GM12891 (cell line): Measurements from ENCODE around the gene ADK.

Experiments
- PAX5 ChIP-seq: IDR thresholded peaks from 2 replicates; pipeline ENCODE4 v1.6.1; 2011; ENCODE audit warnings: low read length, moderate library complexity, mild to moderate bottlenecking; ENCODE audit not compliant: insufficient read depth, severe bottlenecking
- POLR2A ChIP-seq: IDR thresholded peaks from 2 replicates; pipeline ENCODE4 v1.6.1; 2011; ENCODE audit warnings: low read depth, low read length, control low read depth
- POLR2AphosphoS5 ChIP-seq: IDR thresholded peaks from 2 replicates; pipeline ENCODE4 v1.6.1; 2011; ENCODE audit warnings: low read depth, low read length, control low read depth
- POU2F2 ChIP-seq: IDR thresholded peaks from 2 replicates; pipeline ENCODE4 v1.6.1; 2011; ENCODE audit warnings: low read depth, mild to moderate bottlenecking, control low read depth, low read length, moderate library complexity
- SPI1 ChIP-seq: IDR thresholded peaks from 2 replicates; pipeline ENCODE4 v1.6.1; 2011; ENCODE audit warnings: low read depth, low read length, control low read depth
- TAF1 ChIP-seq: IDR thresholded peaks from 2 replicates; pipeline ENCODE4 v1.6.1; 2011; ENCODE audit warnings: low read depth, low read length, control low read depth

DNA sequence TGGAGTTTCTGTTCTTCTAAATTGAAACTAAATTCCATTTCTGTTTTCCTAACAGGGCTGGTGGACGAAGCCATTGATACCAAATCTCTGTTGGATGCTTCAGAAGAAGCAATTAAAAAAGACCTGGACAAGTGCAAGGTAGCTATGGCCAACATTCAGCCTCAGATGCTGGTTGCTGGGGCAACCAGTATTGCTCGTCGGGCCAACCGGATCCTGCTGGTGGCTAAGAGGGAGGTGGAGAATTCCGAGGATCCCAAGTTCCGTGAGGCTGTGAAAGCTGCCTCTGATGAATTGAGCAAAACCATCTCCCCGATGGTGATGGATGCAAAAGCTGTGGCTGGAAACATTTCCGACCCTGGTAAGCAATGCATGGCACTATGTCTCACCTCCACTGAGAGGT is 46.0 kb upstream of the ADK start:
- TF ChIP-seq POLR2A = no peak
- no peak for TF ChIP-seq TAF1
- TF ChIP-seq POLR2AphosphoS5 = no peak
- no peak for TF ChIP-seq SPI1
- TF ChIP-seq PAX5 = no peak
- TF ChIP-seq POU2F2 = no peak
